K562 (cell line): ENCODE data around the gene BLOC1S4. TPM values are rescaled to one million over a fixed set of nuclear protein-coding genes. Genes with fewer than 3 reads are reported as not detected.

Experiments used
- ATAC-seq: fragments of 200-7000 bp; cut with Tn5 transposase; 3 replicates; pipeline ENCODE4 v1.9.1; 2020; ENCODE audit warnings: moderate library complexity
- BruUV-seq: library from RNA; stranded (reverse); fragments of 400-500 nt; replicated peaks from 2 replicates; lab custom pipeline; 2021; lab: Mats Ljungman, UMichigan
- CTCF ChIA-PET: fragments of 300-600 bp; formaldehyde crosslinking; extraction: SDS; loops from one replicate; lab custom pipeline; 2021; ENCODE audit warnings: low intra/inter-chr PET ratio; lab: Yijun Ruan, JAX
- POLR2A ChIA-PET: fragments of 300-600, 350-650 bp; sonication (Branson Sonifier 250); formaldehyde crosslinking; extraction: SDS; loops from one replicate; lab custom pipeline; 2021; ENCODE audit warnings: antibody characterized with exemption, inconsistent platforms; lab: Yijun Ruan, JAX
- DNase-seq, 4 experiments: peaks; one replicate each; pipeline versions ENCODE4 v3.0.0 to v3.0.0-alpha.2; 2011 to 2018; ENCODE audit warnings: low spot score in 3 of 4, mixed read lengths in 3 of 4; ENCODE audit errors: extremely low read depth in 1 of 4
- FAIRE-seq: peaks from 2 replicates; lab custom pipeline; 2011; peaks lifted over from hg19 to GRCh38; lab: Jason Lieb, UNC
- H2AFZ ChIP-seq: 2 replicates; pipeline ENCODE4 v1.6.0; 2011; ENCODE audit warnings: low read depth, low read length, control low read depth, inconsistent platforms
- H3K27ac ChIP-seq: fragments of 200-600 bp; 3 replicates; pipeline ENCODE4 v1.8.0; 2011; ENCODE audit warnings: low read depth, mild to moderate bottlenecking, control low read depth, inconsistent platforms, low read length, moderate library complexity, mixed read lengths; ENCODE audit errors: extremely low read depth
- H3K27me3 ChIP-seq, 2 experiments: fragments of 300-600 bp in 1 of 2; 2 replicates in 1 of 2; 3 replicates in 1 of 2; pipeline versions ENCODE4 v1.6.0 to v1.8.0; 2011; ENCODE audit warnings: inconsistent platforms in 2 of 2, low read length in 2 of 2, mild to moderate bottlenecking in 1 of 2, mixed read lengths in 1 of 2, moderate library complexity in 1 of 2; ENCODE audit not compliant: control insufficient read depth in 2 of 2, insufficient read depth in 2 of 2
- H3K36me3 ChIP-seq: fragments of 300-600 bp; 3 replicates; pipeline ENCODE4 v1.8.0; 2011; ENCODE audit warnings: mild to moderate bottlenecking, low read length, inconsistent platforms; ENCODE audit not compliant: control insufficient read depth, insufficient read depth
- H3K4me1 ChIP-seq, 2 experiments: fragments of 200-600 bp in 1 of 2; replicated peaks in 1 of 2; 2 replicates in 1 of 2; 3 replicates in 1 of 2; pipeline versions ENCODE4 v1.5.1 to v1.8.0; 2011; ENCODE audit warnings: inconsistent platforms in 2 of 2, low read length in 2 of 2, mild to moderate bottlenecking in 1 of 2, mixed read lengths in 1 of 2, moderate library complexity in 1 of 2; ENCODE audit not compliant: control insufficient read depth in 2 of 2, insufficient read depth in 2 of 2
- H3K4me2 ChIP-seq: 2 replicates; pipeline ENCODE4 v1.6.1; 2011; ENCODE audit warnings: low read length, control low read depth, inconsistent platforms, mixed read lengths; ENCODE audit not compliant: insufficient read depth
- H3K4me3 ChIP-seq: fragments of 200-600 bp; sonication (generic), shearing (Covaris generic); 2 replicates; pipeline ENCODE4 v1.5.1; 2016; ENCODE audit warnings: control low read depth, inconsistent platforms
- H3K79me2 ChIP-seq: fragments of 200-600 bp; 3 replicates; pipeline ENCODE4 v1.8.0; 2011; ENCODE audit warnings: low read length, inconsistent platforms; ENCODE audit not compliant: control insufficient read depth, insufficient read depth
- H3K9ac ChIP-seq, 2 experiments: 2 replicates each; pipeline versions ENCODE4 v1.6.0 to v1.6.1; 2011; ENCODE audit warnings: low read depth in 2 of 2, low read length in 2 of 2, control low read depth in 1 of 2, inconsistent platforms in 1 of 2, mild to moderate bottlenecking in 1 of 2, mixed read lengths in 1 of 2; ENCODE audit not compliant: insufficient read depth in 1 of 2
- H3K9me1 ChIP-seq: one replicate; pipeline ENCODE4 v1.6.0; 2011; ENCODE audit warnings: inconsistent platforms, mild to moderate bottlenecking, low read length, moderate library complexity; ENCODE audit not compliant: control insufficient read depth, insufficient read depth
- H3K9me3 ChIP-seq: replicated peaks from 2 replicates; pipeline ENCODE4 v1.5.1; 2011; ENCODE audit warnings: low read depth, low read length, inconsistent platforms; ENCODE audit not compliant: control insufficient read depth, insufficient read depth
- H4K20me1 ChIP-seq: replicated peaks from 2 replicates; pipeline ENCODE4 v1.6.1; 2011; ENCODE audit warnings: low read length, inconsistent platforms, mixed read lengths; ENCODE audit not compliant: control insufficient read depth, insufficient read depth
- ATF3 ChIP-seq, 2 experiments: fragments of 450-650 bp in 1 of 2; sonication (generic) in 1 of 2; formaldehyde crosslinking in 1 of 2; IDR thresholded peaks in 1 of 2; conservative IDR thresholded peaks in 1 of 2; 2 replicates each; pipeline versions ENCODE4 v1.6.1 to v1.8.1; 2016 to 2023; ENCODE audit warnings: mild to moderate bottlenecking in 2 of 2, moderate library complexity in 2 of 2, inconsistent platforms in 1 of 2, missing genetic modification reagents in 1 of 2
- CCNT2 ChIP-seq: IDR thresholded peaks from 2 replicates; pipeline ENCODE4 v1.6.1; 2011; ENCODE audit warnings: borderline replicate concordance, low read depth, mild to moderate bottlenecking, moderate library complexity, mixed read lengths, low read length; ENCODE audit not compliant: insufficient read length; ENCODE audit errors: extremely low read depth
- CREBBP ChIP-seq: IDR thresholded peaks from one replicate; pipeline ENCODE4 v1.6.1; 2012; ENCODE audit warnings: low read depth, mild to moderate bottlenecking, control low read depth, inconsistent platforms, low read length
- FOXJ3 ChIP-seq: sonication (generic); formaldehyde crosslinking; IDR thresholded peaks from 2 replicates; pipeline ENCODE4 v1.4.0; 2020; ENCODE audit warnings: mild to moderate bottlenecking, missing genetic modification reagents
- GTF2F1 ChIP-seq: IDR thresholded peaks from 2 replicates; pipeline ENCODE4 v1.6.1; 2011; ENCODE audit warnings: low read depth, low read length, improper control_type of control experiment
- PML ChIP-seq: IDR thresholded peaks from 2 replicates; pipeline ENCODE4 v1.6.1; 2012; ENCODE audit warnings: low read length, inconsistent platforms
- POLR2H ChIP-seq: IDR thresholded peaks from 2 replicates; pipeline ENCODE4 v1.6.1; 2016; ENCODE audit warnings: missing genetic modification characterization, low read depth, mild to moderate bottlenecking, control low read depth, missing compliant biosample characterization, moderate library complexity
- STAT5B ChIP-seq: fragments of 250-450 bp; sonication (Bioruptor Pico); IDR thresholded peaks from 2 replicates; pipeline ENCODE4 v1.8.0; 2021; ENCODE audit warnings: mild to moderate bottlenecking, inconsistent platforms
- WGBS: fragments of 100-300 bp; shearing (Covaris generic); methylation state at CpG from one replicate; pipeline ENCODE4 v1.1.6; 2016; ENCODE audit warnings: low coverage, mixed read lengths; ENCODE audit not compliant: insufficient coverage; ENCODE audit errors: missing lambda C conversion rate; 5-methylcytosine and 5-hydroxymethylcytosine counted together
- in situ Hi-C: fragments of 300-500 bp; cut with MboI; formaldehyde crosslinking; loops from 4 replicates; pipeline ENCODE4 v1.15.0; 2018; ENCODE audit warnings: inconsistent platforms, mixed read lengths
- intact Hi-C: fragments of 100-400 bp; cut with micrococcal nuclease; formaldehyde crosslinking; loops from 2 replicates; pipeline ENCODE4 v1.14.2; 2022
- polyA plus RNA-seq, 8 experiments: library from polyadenylated mRNA; depleted of rRNA in 4 of 8; stranded (reverse) in 5 of 8; unstranded in 3 of 8; fragments of >200 nt; fragmentation: Nextera tagmentation in 2 of 8; fragmentation: Illumina TruSeq in 1 of 8; extraction: Ambion mirVana in 2 of 8; extraction: Trizol in 1 of 8; gene quantifications; 2 replicates each; pipeline versions ENCODE4 v1.2.1 to v1.2.3, GENCODE V29; 2011 to 2014; ENCODE audit warnings: inconsistent platforms in 1 of 8, missing spikeins in 1 of 8
- total RNA-seq, 7 experiments: library from RNA; depleted of rRNA in 6 of 7; stranded (reverse); fragments of >200 nt in 6 of 7; fragmentation: Illumina TruSeq in 2 of 7; extraction: Trizol in 2 of 7; gene quantifications; 2 replicates each; pipeline versions ENCODE4 v1.2.1 to v1.2.3, GENCODE V29; 2011 to 2021; ENCODE audit warnings: low replicate concordance in 1 of 7

Gene BLOC1S4
- total and polyA plus RNA-seq, 9 of the 15 experiments (the other 6 are each of a cell fraction or from before 2014, with no cell fraction given), result 3.1 to 31.6 (median 11.2) TPM

- Histone ChIP-seq H4K20me1 (0 out of 2 replicates have a peak, but pooled peaks cover 1% of the 10 kb centered on the region), H3K9me3 (no peaks in the 10 kb centered on the region), H2AFZ (no peak overlapping the region), H3K27ac (no peak overlapping the region), H3K36me3 (peaks cover 45% of the 10 kb centered on the region), H3K9ac (no peak overlapping the region), H3K9me1 (no peaks in the 10 kb centered on the region), H3K4me3 (no peak overlapping the region), H3K79me2 (peaks cover 42% of the 10 kb centered on the region), H3K27me3 (no peaks in the 10 kb centered on the region)
- in situ Hi-C loops (no loop called here), intact Hi-C loops (no loop called here)
- WGBS, result 0% methylated on average over 1 of the region's 1 CpG
- DNase-seq (no peak), FAIRE-seq (no peak)
- BruUV-seq, result no TSS peak
- CTCF ChIA-PET, result no interaction called here
- TF ChIP-seq CREBBP, result no peak
- TF ChIP-seq, all 486 proteins: peak for 0
- H3K4me1 ChIP-seq, result peaks cover 0 to 27% of the 10 kb centered on the region in 2 experiments; a peak in 4 of 5 replicates
- POLR2A ChIA-PET, result interaction anchor here (0.8 to 2.5 kb wide), 4 partner anchors 9 to 20 kb away, joined by 3 to 9 read pairs (median 4); partner anchors contain the start of gene S100P
- no peak overlapping the region for H3K4me2 ChIP-seq
- ATAC-seq, result no peak
Measured at GRCh38 chr4:6702761-6703160, 13.2 kb upstream of the BLOC1S4 start.

- H3K9me1 ChIP-seq, result no peaks in the 10 kb centered on the region
- H3K27me3 ChIP-seq, result no peaks in the 10 kb centered on the region
- ATAC-seq, result no peak
- WGBS, result 43% methylated on average over 3 of the region's 3 CpGs
- no peak for FAIRE-seq
- H3K27ac ChIP-seq, result peak overlapping the region; percentile 1; the same call in 1 of the 3 replicates
- 0 out of 2 replicates have a peak, but pooled peaks cover 5% of the 10 kb centered on the region for H4K20me1 ChIP-seq
- peaks cover 0 to 30% of the 10 kb centered on the region in 2 experiments; a peak in 4 of 5 replicates for H3K4me1 ChIP-seq
- no peak overlapping the region for H2AFZ ChIP-seq
- H3K36me3 ChIP-seq, result peaks cover 51% of the 10 kb centered on the region
- ChIA-PET POLR2A (interaction anchor here (0.6 to 2.5 kb wide), 4 partner anchors 10 to 168 kb away, joined by 3 to 9 read pairs (median 4); partner anchors contain the start of gene S100P), CTCF (no interaction called here)
- BruUV-seq, result no TSS peak
- H3K9ac ChIP-seq, result no peak overlapping the region
- intact Hi-C loops, result no loop called here
- no peak for DNase-seq
- peaks cover 52% of the 10 kb centered on the region for H3K79me2 ChIP-seq
- no peaks in the 10 kb centered on the region for H3K9me3 ChIP-seq
- H3K4me2 ChIP-seq, result no peak overlapping the region
- no peak overlapping the region for H3K4me3 ChIP-seq
- in situ Hi-C loops, result no loop called here
- TF ChIP-seq PML (no peak), ATF3 (IDR thresholded peaks at IDR 0.05) (peak; percentile 53), ATF3 (CRISPR knock-in tag; conservative IDR thresholded peaks at IDR 0.05) (no peak), STAT5B (no peak), POLR2H (tag) (no peak), CCNT2 (no peak), FOXJ3 (CRISPR knock-in tag) (no peak), GTF2F1 (no peak)
Measured at GRCh38 chr4:6703786-6704185, 12.2 kb upstream of the BLOC1S4 start.
